Frontal cortex (tissue), 4 donors: ENCODE results near the gene EVPL. TPM values are rescaled to one million over a fixed set of nuclear protein-coding genes. Genes with fewer than 3 reads are reported as not detected.
"Not testable (repeated sequence)": the region's sequence is repeated elsewhere in the genome, so short reads cannot be mapped to it uniquely, and the experiment has no call there.

Source experiments
- DNase-seq, 2 donors: peaks; one replicate each; pipeline ENCODE4 v3.0.0; 2012; ENCODE audit warnings: low spot score in 2 of 2
- FAIRE-seq: peaks from 2 replicates; lab custom pipeline; 2012; peaks lifted over from hg19 to GRCh38; lab: Jason Lieb, UNC
- total RNA-seq: library from RNA; depleted of rRNA; stranded (reverse); fragments of >200 nt; gene quantifications from one replicate; pipeline ENCODE4 v1.2.3, GENCODE V29; 2014
- donor health status: control.
- donor health status: control.
- donor health status: control.

EVPL gene
- not detected for total RNA-seq

DNA sequence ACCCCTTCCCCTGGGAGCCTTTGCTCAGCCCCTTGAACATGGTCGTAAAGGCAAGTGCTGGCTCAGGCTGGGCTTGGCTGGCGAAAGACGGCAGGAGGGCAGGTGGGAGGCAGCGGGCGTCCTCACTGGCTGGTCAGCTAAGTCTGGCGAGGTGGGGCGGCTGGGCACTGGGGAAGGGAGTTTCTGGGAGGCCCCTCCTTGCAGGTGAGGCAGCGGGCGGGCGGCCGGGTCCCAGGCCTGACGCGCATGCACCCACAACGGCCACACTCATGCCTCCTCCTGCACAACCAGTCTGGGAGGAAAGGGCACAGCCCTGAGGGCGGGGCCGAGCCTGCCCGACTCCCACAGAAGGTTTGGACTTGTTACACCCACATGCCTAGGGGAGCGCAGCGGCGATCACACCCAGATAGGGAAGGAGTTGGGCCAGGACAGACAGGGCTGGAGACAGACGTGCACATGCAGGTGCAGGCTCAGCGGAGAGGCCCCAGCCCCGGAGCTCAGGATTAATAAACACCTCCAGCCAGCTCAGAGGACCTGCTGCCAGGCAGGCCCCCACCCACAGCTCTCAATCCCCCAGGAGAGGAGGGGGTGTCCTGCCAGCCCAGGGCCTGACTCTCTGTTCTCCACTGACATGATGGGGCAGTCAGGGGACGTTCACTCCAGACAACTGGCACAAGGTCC, at the start of gene EVPL:
Gene EVPL, minus strand, starts transcription at position 148 of the 681 bp plus-strand sequence. Its CDS starts 108 bp downstream, at position 40.
- no peak for DNase-seq
- no peak for FAIRE-seq

DNA sequence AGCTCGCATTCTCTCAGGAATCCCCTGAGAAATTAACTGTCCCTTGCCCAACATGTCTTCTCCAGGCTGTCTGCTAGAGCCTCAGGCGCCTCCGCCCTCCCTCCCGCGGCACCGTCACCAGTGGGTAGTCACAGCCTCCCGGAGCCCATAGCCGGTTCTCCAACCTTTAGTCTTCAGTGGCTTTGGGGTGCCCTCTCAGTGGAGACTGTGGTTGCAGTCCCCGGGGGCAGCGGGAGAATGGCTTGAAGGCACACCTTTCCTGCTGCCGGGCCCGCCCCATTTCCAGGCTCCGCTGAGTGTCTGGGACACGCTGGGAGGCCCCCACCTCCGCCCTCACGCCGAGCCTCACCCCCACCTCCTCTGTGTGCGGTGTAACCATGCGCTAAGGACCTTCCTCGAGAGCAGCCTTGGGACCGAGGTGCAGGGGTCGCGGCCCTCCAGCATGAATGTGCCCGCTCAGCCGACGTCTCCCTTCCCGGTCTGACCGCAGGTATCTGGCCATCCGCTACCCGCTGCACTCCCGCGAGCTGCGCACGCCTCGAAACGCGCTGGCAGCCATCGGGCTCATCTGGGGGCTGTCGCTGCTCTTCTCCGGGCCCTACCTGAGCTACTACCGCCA, 49.1 kb upstream of the EVPL start:
- FAIRE-seq: no peak
- DNase-seq: no peak

- FAIRE-seq (no peak), DNase-seq (peak in 1 of 2 donors; percentile 46)
Measured at GRCh38 chr17:76075364-76076145, 48.4 kb upstream of the EVPL start.

- FAIRE-seq: no peak
Measured at GRCh38 chr17:76074390-76075363, 47.6 kb upstream of the EVPL start, which contains the start of gene GALR2. Gene GALR2 (plus strand): TSS chr17:76074781. CDS start chr17:76074884, 103 bp downstream.

GRCh38 chr17:76072148-76072858, 45.2 kb upstream of the EVPL start, which contains the start of gene SRP68:
Gene SRP68 (minus strand): TSS chr17:76072517. CDS start chr17:76072491, 26 bp downstream.
- DNase-seq (peak; percentile 96 to 98), FAIRE-seq (no peak)

More at GRCh38 chr17:76074390-76075363, 47.6 kb upstream of the EVPL start, which contains the start of gene GALR2:
- no peak for DNase-seq

DNA sequence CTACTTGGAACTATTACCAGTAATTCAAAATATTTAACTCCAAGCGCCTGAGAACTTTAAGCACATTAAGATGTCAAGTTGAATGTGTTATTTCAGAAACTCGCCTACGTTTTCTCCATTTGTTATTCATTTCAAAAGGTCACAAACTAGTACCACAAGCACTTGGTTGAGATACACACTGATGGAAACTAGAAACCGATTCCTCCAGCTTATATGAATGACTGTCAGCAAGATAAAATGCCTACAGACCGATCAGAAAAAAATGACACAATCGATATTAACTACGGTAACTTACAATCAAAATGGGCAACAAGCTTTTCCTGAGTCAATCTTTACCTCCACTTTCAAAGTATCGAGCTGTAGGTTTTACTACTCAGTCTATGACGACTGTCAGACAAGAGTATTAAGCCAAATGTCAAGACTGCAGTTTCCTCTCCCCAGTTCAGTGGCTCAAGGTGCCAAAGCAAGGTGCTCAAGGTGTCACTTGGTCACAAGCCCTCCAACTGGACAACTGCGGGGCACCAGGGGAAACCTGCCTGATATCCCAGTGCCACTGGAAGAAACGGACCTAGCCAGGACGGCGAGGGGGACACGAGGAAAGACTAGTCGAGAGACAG, 44.5 kb upstream of the EVPL start:
- no peak for FAIRE-seq
- DNase-seq: no peak

DNA sequence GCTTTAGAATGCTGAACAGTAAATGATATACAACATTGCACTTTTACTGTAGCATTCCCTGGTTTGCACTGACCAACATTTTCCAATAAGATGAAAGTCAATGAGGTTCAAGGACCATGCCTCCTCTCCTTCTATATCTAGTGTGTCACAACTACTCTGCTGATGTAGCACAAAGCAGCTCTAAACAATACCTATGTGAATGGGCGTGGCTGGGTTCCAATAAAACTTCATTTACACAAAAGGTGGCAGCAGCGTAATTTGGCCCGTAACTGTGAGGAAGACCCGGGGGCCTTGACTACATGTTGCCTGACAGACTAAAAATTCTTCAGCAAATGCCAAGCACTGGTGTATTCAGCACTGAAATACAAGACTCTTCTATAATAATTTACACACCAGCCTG, 38.7 kb upstream of the EVPL start:
- FAIRE-seq: no peak

DNA sequence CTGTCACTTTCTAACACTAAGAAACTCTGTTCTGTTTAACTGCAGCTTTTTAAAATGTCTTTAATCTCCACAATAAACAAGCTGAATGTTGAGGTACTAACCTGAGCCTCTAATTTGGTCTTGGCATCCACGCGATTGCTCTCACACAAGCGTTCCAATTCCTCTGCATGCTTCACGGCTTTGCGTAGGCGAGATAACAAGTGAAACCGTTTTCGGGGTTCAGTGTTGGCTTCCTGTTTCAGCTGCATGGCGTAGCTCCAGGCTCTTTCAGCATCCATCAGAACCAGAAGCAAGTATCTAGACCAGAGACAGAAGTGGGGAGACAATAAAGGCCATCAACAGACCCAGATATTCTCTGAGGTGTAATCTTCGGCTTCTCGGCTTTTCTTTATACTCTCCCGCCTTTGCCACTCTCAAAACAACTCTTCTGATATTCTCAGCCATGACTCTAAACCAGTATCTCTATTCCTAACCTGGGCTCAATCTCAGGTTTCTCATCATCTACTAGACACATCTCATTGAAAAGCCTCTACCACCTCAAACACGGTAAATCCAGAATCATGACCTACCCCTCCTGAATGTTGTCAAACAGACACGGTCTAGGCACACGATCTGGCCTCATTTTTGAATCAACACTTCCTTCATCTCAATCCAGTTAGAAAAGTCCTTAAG, 36.9 kb upstream of the EVPL start:
- FAIRE-seq: no peak
- no peak for DNase-seq

More for the DNA sequence above, 38.7 kb upstream of the EVPL start:
- no peak for DNase-seq

- not testable (repeated sequence) for FAIRE-seq, DNase-seq
Measured at GRCh38 chr17:76058264-76058663, 31.2 kb upstream of the EVPL start.

GRCh38 chr17:76056882-76057281, 29.8 kb upstream of the EVPL start:
- FAIRE-seq: no peak
- no peak for DNase-seq

DNA sequence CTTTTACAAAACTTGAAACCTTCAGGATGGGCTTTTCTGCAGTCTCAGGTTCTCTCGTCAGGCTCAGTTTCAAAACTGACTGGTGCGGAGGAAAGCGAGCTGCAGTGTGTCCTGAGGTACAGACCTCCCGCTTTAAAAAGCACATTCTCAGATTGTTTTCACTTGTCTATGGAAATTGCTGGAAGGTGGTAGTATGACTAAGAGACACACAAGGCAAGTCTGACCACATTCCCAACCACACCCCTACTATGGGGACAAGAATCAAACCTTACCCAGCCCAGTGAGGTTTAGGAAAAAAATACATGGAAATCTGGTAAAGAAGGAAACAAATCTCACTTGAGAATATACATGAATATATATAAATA, 27.0 kb upstream of the EVPL start:
- DNase-seq: no peak
- no peak for FAIRE-seq

DNA sequence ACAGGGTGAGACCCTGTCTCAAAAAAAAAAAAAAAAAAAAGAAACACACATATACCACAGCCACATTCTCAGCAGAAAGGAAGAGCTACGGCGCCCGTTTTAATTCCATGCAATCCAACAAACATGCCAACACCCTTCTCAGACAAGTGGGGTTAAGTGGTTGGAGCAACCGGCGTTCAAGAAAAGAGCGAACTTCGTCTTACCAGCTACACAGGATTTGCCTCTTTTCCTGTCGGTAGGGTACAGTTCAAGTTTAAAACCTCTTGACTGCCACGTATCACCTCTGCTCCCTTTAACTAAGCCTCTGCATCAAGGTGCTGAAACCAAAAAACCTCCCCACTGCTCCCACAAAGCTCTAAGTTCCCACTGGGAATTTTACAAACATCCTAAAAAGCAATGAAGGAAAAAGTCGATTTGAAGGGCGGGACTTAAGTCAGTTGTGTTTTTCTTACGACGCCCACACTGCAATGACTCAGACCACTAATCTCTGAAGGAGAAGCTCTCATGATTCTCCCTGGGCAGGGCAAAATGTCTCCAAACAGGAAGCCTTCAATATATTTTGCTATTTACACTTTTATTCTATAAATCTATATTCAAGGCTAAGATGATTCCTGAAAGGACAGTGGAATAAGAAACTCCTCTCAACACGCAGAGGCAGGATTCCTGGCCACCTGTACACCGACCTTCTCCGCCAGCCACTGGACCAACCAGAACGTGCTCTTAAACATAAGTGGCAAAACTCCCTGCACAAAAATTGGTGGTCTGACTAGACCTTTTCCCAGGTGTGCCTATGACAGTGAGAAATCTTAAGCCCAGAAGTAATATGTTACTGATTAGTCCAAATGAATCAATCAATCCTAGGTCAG, 26.4 kb upstream of the EVPL start:
- FAIRE-seq: no peak
- DNase-seq: no peak

DNA sequence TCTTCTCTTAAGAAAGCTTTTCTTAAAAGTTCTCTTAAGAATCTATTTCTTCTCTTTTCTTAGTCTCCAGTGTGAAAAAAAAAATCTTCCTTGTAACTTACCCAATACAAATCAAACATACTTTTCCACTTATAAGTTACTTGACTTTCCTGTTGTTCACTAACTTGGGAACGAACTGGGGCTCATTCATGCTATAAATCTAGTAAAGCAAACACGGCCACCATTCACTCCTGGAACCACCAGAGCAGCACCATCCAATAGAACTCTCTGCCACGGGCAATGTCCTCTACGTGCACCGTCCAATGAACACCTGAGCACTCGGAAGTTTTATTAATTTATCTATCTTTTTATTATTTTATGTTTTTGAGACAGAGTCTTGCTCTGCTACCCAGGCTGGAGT, 24.5 kb upstream of the EVPL start:
- DNase-seq: no peak
- FAIRE-seq: no peak

GRCh38 chr17:76050538-76051467, 23.7 kb upstream of the EVPL start:
- DNase-seq: no peak
- no peak for FAIRE-seq

- FAIRE-seq (no peak), DNase-seq (no peak)
Measured at GRCh38 chr17:76049836-76050537, 22.9 kb upstream of the EVPL start.
